HepG2 (cell line): Measurements from ENCODE around the gene CCDC158.

ENCODE experiments used
- CTCF ChIP-seq: sonication (generic); formaldehyde crosslinking; IDR thresholded peaks from 2 replicates; pipeline ENCODE4 v1.5.0; 2020; ENCODE audit warnings: mild to moderate bottlenecking, missing genetic modification reagents, moderate library complexity
- FOXA1 ChIP-seq, 2 experiments: fragments of 450-650 bp in 1 of 2; sonication (generic) in 1 of 2; formaldehyde crosslinking in 1 of 2; IDR thresholded peaks; 2 replicates each; pipeline versions ENCODE4 v1.4.0 to v1.6.1; 2016 to 2020; ENCODE audit warnings: missing genetic modification reagents in 1 of 2
- FOXM1 ChIP-seq: sonication (generic); formaldehyde crosslinking; IDR thresholded peaks from 2 replicates; pipeline ENCODE4 v1.5.0; 2020; ENCODE audit warnings: missing genetic modification reagents
- GMEB1 ChIP-seq: sonication (generic); formaldehyde crosslinking; IDR thresholded peaks from 2 replicates; pipeline ENCODE4 v1.5.1; 2020; ENCODE audit warnings: missing genetic modification reagents, mild to moderate bottlenecking, borderline replicate concordance
- IRF2 ChIP-seq: IDR thresholded peaks from 2 replicates; pipeline ENCODE4 v1.6.1; 2018; ENCODE audit warnings: missing genetic modification reagents, missing compliant biosample characterization
- MXI1 ChIP-seq: IDR thresholded peaks from 3 replicates; pipeline ENCODE4 v1.6.1; 2012; ENCODE audit warnings: low read depth, low read length, inconsistent platforms, borderline replicate concordance
- NR3C1 ChIP-seq: sonication (generic); formaldehyde crosslinking; IDR thresholded peaks from 2 replicates; pipeline ENCODE4 v1.4.0; 2020; ENCODE audit warnings: missing genetic modification reagents
- RCOR2 ChIP-seq: IDR thresholded peaks from 2 replicates; pipeline ENCODE4 v1.6.1; 2016; ENCODE audit warnings: missing biosample characterization, missing genetic modification reagents
- ZBTB7A ChIP-seq: sonication (generic); formaldehyde crosslinking; IDR thresholded peaks from 2 replicates; pipeline ENCODE4 v1.8.0; 2022; ENCODE audit warnings: mild to moderate bottlenecking, missing genetic modification reagents
- ZNF296 ChIP-seq: sonication (generic); formaldehyde crosslinking; conservative IDR thresholded peaks from 2 replicates; pipeline ENCODE4 v1.5.0; 2020; ENCODE audit warnings: mild to moderate bottlenecking, missing genetic modification reagents
- ZNF317 ChIP-seq: sonication (generic); formaldehyde crosslinking; IDR thresholded peaks from 2 replicates; pipeline ENCODE4 v1.5.0; 2020; ENCODE audit warnings: mild to moderate bottlenecking, missing genetic modification reagents
- ZNF629 ChIP-seq: sonication (generic); formaldehyde crosslinking; conservative IDR thresholded peaks from 2 replicates; pipeline ENCODE4 v1.5.0; 2020; ENCODE audit warnings: missing genetic modification reagents

GRCh38 chr4:76301068-76301774, 119.7 kb downstream of the CCDC158 start:
- TF ChIP-seq FOXM1 (CRISPR knock-in tag) (no peak), RCOR2 (no peak), ZNF629 (CRISPR knock-in tag) (no peak), IRF2 (0 out of 2 replicates have a peak, but pooled peaks have one; percentile 40), NR3C1 (CRISPR knock-in tag) (no peak), MXI1 (peak; percentile 11; the same call in 1 of the 3 replicates), CTCF (no peak), ZNF317 (no peak), ZNF296 (CRISPR knock-in tag) (no peak), GMEB1 (CRISPR knock-in tag) (no peak), FOXA1 (IDR thresholded peaks at IDR 0.05) (no peak), FOXA1 (CRISPR knock-in tag; IDR thresholded peaks at IDR 0.05) (no peak), ZBTB7A (no peak)
